ENCODE results near the gene PCNT. TPM values are rescaled to one million over a fixed set of nuclear protein-coding genes. Genes with fewer than 3 reads are reported as not detected.

Gene PCNT
- total RNA-seq, 1 experiment from 2014 or later = 38.4 TPM

GRCh38 chr21:46489800-46490199, 165.8 kb downstream of the PCNT start:
- Histone ChIP-seq H3K36me3 (ENCODE audit: control insufficient read depth, insufficient read depth, low read length) (no peaks in the 10 kb centered on the region; the same call in 1 of the 2 replicates), H3K27me3 (replicated peaks; ENCODE audit: control insufficient read depth, insufficient read depth, low read length) (no peaks in the 10 kb centered on the region), H3K4me3 (ENCODE audit: low read depth, low read length) (no peak overlapping the region), H3K4me1 (no peaks in the 10 kb centered on the region), H3K9me3 (no peaks in the 10 kb centered on the region)
- no peak for DNase-seq
- Mint-ChIP-seq H3K4me3 (ENCODE audit: unreplicated experiment) (no peak overlapping the region), H3K4me1 (ENCODE audit: low read depth, unreplicated experiment) (no peaks in the 10 kb centered on the region), H3K9me3 (ENCODE audit: unreplicated experiment) (no peaks in the 10 kb centered on the region), H3K36me3 (ENCODE audit: insufficient read depth, unreplicated experiment) (peaks cover 29% of the 10 kb centered on the region), H3K27ac (ENCODE audit: unreplicated experiment) (no peak overlapping the region), H3K27me3 (ENCODE audit: insufficient read depth, unreplicated experiment) (no peaks in the 10 kb centered on the region)
- intact Hi-C loops (cut with micrococcal nuclease; ENCODE audit: unreplicated experiment) = no loop called here
- ChIA-PET POLR2A (no interaction called here), CTCF (no interaction called here)
- no TSS peak for BruUV-seq (replicated peaks)
- no peak for TF ChIP-seq CTCF (IDR thresholded peaks at IDR 0.05; ENCODE audit: insufficient read depth in 1 of 2, low read depth in 1 of 2, low read length in 1 of 2, severe bottlenecking in 1 of 2, unreplicated experiment in 1 of 2)

GRCh38 chr21:46491553-46491952, 167.6 kb downstream of the PCNT start:
- intact Hi-C loops (cut with micrococcal nuclease; ENCODE audit: unreplicated experiment) = no loop called here
- Mint-ChIP-seq H3K27ac (ENCODE audit: unreplicated experiment) (no peak overlapping the region), H3K9me3 (ENCODE audit: unreplicated experiment) (no peaks in the 10 kb centered on the region), H3K27me3 (ENCODE audit: insufficient read depth, unreplicated experiment) (no peaks in the 10 kb centered on the region), H3K4me1 (ENCODE audit: low read depth, unreplicated experiment) (no peaks in the 10 kb centered on the region), H3K4me3 (ENCODE audit: unreplicated experiment) (no peak overlapping the region), H3K36me3 (ENCODE audit: insufficient read depth, unreplicated experiment) (peaks cover 28% of the 10 kb centered on the region)
- H3K36me3 ChIP-seq (ENCODE audit: control insufficient read depth, insufficient read depth, low read length) = no peaks in the 10 kb centered on the region; the same call in 1 of the 2 replicates
- H3K4me3 ChIP-seq (ENCODE audit: low read depth, low read length) = no peak overlapping the region
- CTCF ChIA-PET = no interaction called here
- no TSS peak for BruUV-seq (replicated peaks)
- no peak for DNase-seq
- no peak for TF ChIP-seq CTCF (IDR thresholded peaks at IDR 0.05; ENCODE audit: insufficient read depth in 1 of 2, low read depth in 1 of 2, low read length in 1 of 2, severe bottlenecking in 1 of 2, unreplicated experiment in 1 of 2)
- H3K9me3 ChIP-seq = no peaks in the 10 kb centered on the region
- POLR2A ChIA-PET = no interaction called here
- no peaks in the 10 kb centered on the region for H3K4me1 ChIP-seq
- no peaks in the 10 kb centered on the region for H3K27me3 ChIP-seq (replicated peaks; ENCODE audit: control insufficient read depth, insufficient read depth, low read length)

GRCh38 chr21:46492851-46493250, 168.9 kb downstream of the PCNT start:
- BruUV-seq (replicated peaks) = no TSS peak
- Histone ChIP-seq H3K4me1 (no peaks in the 10 kb centered on the region), H3K36me3 (ENCODE audit: control insufficient read depth, insufficient read depth, low read length) (no peaks in the 10 kb centered on the region; the same call in 1 of the 2 replicates), H3K27me3 (replicated peaks; ENCODE audit: control insufficient read depth, insufficient read depth, low read length) (no peaks in the 10 kb centered on the region), H3K9me3 (no peaks in the 10 kb centered on the region), H3K4me3 (ENCODE audit: low read depth, low read length) (no peak overlapping the region)
- Mint-ChIP-seq H3K27me3 (ENCODE audit: insufficient read depth, unreplicated experiment) (no peaks in the 10 kb centered on the region), H3K4me1 (ENCODE audit: low read depth, unreplicated experiment) (no peaks in the 10 kb centered on the region), H3K4me3 (ENCODE audit: unreplicated experiment) (no peak overlapping the region), H3K9me3 (ENCODE audit: unreplicated experiment) (no peaks in the 10 kb centered on the region), H3K36me3 (ENCODE audit: insufficient read depth, unreplicated experiment) (peaks cover 33% of the 10 kb centered on the region), H3K27ac (ENCODE audit: unreplicated experiment) (no peak overlapping the region)
- ChIA-PET POLR2A (no interaction called here), CTCF (no interaction called here)
- intact Hi-C loops (cut with micrococcal nuclease; ENCODE audit: unreplicated experiment) = no loop called here
- no peak for TF ChIP-seq CTCF (IDR thresholded peaks at IDR 0.05; ENCODE audit: insufficient read depth in 1 of 2, low read depth in 1 of 2, low read length in 1 of 2, severe bottlenecking in 1 of 2, unreplicated experiment in 1 of 2)
- no peak for DNase-seq
